Raji (cell line): ENCODE measurements around the gene SPO11.
A peak's percentile ranks its signal among the peaks of the same experiment; 100 is the strongest.

Experiments
- POLR2A ChIP-seq: IDR thresholded peaks from 2 replicates; pipeline ENCODE4 v1.6.1; 2011; ENCODE audit warnings: low read depth, low read length, control low read depth; ENCODE audit not compliant: insufficient read depth

Gene SPO11

GRCh38 chr20:57298457-57298856 lies 31.1 kb upstream of the SPO11 start:
- no peak for TF ChIP-seq POLR2A

- no peak for TF ChIP-seq POLR2A
These were observed 28.6 kb upstream of the SPO11 start for GRCh38 chr20:57301026-57301425.

GRCh38 chr20:57306747-57307146 lies 22.9 kb upstream of the SPO11 start:
- no peak for TF ChIP-seq POLR2A

DNA sequence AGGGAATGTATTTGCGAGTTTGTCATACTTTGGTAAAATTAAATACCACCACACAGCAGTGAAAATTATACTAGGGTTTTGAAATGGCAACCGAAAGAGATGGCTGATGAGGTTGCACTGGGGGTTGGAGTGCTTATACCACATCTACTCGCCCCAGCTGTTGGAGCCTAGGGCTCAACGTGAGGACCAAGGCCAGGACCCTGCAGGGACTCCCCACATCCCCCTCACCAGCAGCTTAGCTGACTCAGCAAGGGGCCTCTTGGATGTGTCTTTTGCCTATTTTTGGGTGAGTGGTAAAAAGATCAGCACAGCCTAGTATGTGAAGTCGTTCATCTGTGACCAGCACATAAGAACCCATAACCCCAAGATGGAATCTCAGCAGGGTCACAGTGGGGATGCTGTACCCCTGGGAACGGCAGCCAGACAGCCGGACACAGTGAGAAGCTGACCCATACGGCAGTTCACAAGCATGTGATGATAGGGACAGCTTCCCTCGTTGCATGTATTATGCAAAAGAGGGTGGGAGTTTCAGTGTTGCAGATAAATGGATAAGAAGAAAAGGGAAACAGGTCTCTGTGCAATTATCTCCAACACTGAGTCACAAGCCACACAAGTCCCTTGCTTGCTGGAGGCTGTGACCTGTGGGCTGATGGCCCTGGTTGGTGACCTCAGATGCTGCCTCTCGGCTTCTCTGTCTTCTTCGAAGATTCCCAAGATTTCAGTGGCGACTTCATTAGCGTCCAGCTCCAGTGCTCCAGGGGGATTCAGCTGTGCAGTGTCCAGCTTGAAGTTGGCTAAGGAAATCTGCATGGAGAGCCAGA lies 20.9 kb upstream of the SPO11 start:
- peak; percentile 58 for TF ChIP-seq POLR2A

- no peak for TF ChIP-seq POLR2A
These were observed 20.0 kb upstream of the SPO11 start for GRCh38 chr20:57309544-57310115.

- TF ChIP-seq POLR2A: no peak
These were observed 18.6 kb upstream of the SPO11 start for GRCh38 chr20:57310821-57311514.

- no peak for TF ChIP-seq POLR2A
These were observed 17.5 kb upstream of the SPO11 start for GRCh38 chr20:57312138-57312537.

DNA sequence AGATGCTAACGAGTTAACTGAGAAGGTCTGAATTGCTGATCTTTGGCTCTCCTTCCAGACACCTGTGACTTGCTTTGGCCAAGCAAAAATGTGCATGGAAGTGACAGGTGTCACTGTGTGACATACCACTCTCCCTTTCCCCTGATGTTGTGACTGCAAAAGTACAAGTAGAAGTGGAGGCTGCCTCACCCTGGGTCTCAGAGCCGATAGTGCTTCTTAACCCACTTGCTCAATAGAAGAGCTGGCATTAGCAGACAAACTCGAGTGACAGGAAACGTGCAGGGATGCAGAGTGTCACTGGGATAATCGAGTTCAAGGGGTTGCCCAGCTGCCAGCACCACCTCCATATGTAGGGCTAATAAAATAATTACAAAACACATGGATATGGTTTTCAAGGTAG lies 16.4 kb upstream of the SPO11 start:
- no peak for TF ChIP-seq POLR2A

DNA sequence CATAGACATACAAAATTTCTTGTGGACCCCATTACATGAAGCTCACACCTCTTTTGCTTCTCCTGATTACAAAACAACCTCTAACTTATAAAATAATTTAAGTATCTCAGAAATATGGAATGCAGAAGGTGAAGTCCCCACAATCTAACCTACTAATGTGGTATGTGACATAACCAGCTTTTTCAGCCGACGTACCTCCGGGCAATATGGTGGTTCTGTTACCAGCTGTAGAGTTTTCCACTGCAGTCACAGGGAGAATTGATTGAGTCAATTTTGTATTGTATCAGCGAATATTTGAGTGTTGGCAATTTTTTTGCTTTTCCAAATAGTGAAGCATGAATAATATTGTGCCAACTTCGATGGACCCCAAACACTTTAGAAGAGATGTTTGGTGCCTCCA lies 15.7 kb upstream of the SPO11 start:
- no peak for TF ChIP-seq POLR2A

DNA sequence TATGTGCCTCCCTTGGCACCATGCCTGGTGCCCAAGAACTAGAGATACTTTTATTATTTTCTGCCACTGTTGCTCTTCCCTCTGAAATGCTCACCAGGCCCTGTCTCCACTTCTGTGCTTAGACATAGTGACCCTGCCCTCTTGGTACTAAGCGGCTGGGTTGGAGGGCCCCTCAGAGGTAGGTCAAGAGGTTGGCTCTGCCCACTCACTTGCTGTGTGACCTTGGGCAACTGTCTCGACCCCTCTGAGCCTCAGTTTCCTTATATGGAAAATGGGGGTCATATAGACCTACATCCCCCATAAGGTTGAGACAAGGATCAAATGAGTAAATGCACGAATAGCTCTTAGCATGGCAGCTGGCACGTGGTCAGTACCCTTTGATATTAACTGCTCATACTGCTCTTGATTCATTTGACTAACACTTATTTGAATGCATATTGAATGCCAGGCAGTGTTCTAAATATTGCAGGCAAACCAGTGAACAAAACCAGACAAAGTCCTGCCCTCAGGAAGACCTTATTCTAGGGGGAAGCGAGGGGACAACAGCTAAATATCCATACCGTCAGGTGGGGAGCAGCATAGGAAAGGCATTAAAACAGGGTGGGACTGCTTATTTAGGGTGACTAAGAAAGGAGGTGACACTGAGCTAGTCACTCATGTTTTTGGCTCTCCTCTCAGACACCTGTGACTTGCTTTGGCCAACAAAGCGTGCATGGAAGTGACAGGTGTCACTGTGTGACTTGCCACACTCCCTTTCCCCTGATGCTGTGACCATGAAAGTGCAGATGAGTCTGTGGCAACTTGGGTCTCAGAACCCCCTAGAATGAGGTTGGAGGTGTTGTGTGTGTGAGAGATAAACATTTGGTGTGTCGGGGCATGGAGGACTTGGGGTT lies 14.3 kb upstream of the SPO11 start:
- TF ChIP-seq POLR2A: peak; percentile 48; the same call in 1 of the 2 replicates

GRCh38 chr20:57315976-57316480 lies 13.6 kb upstream of the SPO11 start:
- no peak for TF ChIP-seq POLR2A

GRCh38 chr20:57316795-57317201 lies 12.8 kb upstream of the SPO11 start:
- TF ChIP-seq POLR2A: no peak

- no peak for TF ChIP-seq POLR2A
These were observed 12.3 kb upstream of the SPO11 start for GRCh38 chr20:57317316-57317788.

GRCh38 chr20:57317789-57318371 lies 11.7 kb upstream of the SPO11 start:
- peak; percentile 47; the same call in 1 of the 2 replicates for TF ChIP-seq POLR2A
